ENCODE measurements around the gene OOSP4A.

DNA sequence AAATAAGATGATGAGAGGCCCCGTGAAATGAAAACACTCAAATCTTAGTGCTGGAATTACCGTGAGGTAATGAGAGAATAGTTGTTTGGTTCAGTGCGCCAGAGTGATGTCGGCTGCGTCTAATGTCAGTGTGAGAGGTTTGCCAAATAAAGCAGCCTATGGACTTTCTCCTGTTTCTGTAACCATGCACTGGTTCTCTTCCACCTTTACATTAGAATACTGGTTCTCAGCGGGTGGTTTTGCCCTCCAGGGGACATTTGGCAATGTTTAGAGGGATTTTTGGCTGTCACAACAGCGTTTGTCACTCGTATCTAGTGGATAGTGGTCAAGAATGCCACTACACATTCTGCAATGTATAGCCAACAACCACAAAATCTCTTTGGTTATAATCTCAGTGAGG lies 54.2 kb downstream of the OOSP4A start:
- TF ChIP-seq, protein P1, sequence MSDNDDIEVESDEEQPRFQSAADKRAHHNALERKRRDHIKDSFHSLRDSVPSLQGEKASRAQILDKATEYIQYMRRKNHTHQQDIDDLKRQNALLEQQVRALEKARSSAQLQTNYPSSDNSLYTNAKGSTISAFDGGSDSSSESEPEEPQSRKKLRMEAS (IDR thresholded peaks at IDR 0.05): no peak
- TF ChIP-seq RAD21 (IDR thresholded peaks at IDR 0.05; ENCODE audit: low read depth) (no peak), TAF1 (IDR thresholded peaks at IDR 0.05; ENCODE audit: low read depth) (no peak), TEAD4 (IDR thresholded peaks at IDR 0.05) (no peak), TCF12 (IDR thresholded peaks at IDR 0.05; ENCODE audit: low read depth) (no peak), FOXM1 (IDR thresholded peaks at IDR 0.05; ENCODE audit: borderline replicate concordance, low read depth) (no peak), YY1 (IDR thresholded peaks at IDR 0.05; ENCODE audit: low read depth) (no peak), ZBTB7A (IDR thresholded peaks at IDR 0.05; ENCODE audit: low read depth) (no peak)

Measured in Ishikawa (cell line).